NT2/D1 (cell line): ENCODE results near the gene TNFRSF1B.

Source experiments
- DNase-seq: peaks from one replicate; pipeline ENCODE4 v3.0.0-alpha.2; 2011; ENCODE audit warnings: low read depth, low spot score
- H3K27me3 ChIP-seq: 2 replicates; pipeline ENCODE4 v1.6.0; 2011; ENCODE audit warnings: mild to moderate bottlenecking; ENCODE audit not compliant: insufficient read length, insufficient read depth
- H3K36me3 ChIP-seq: 2 replicates; pipeline ENCODE4 v1.6.1; 2011; ENCODE audit warnings: mild to moderate bottlenecking, low read length, mixed read lengths; ENCODE audit not compliant: insufficient read depth, insufficient read length
- H3K4me1 ChIP-seq: 2 replicates; pipeline ENCODE4 v1.5.1; 2011; ENCODE audit not compliant: insufficient read depth, insufficient read length
- H3K4me3 ChIP-seq: 2 replicates; pipeline ENCODE4 v1.5.1; 2011; ENCODE audit warnings: low read depth; ENCODE audit not compliant: insufficient read length
- H3K9ac ChIP-seq: 2 replicates; pipeline ENCODE4 v1.6.0; 2011; ENCODE audit warnings: low read depth; ENCODE audit not compliant: insufficient read length
- H3K9me3 ChIP-seq: 2 replicates; pipeline ENCODE4 v1.5.1; 2011; ENCODE audit warnings: mild to moderate bottlenecking, low read length; ENCODE audit not compliant: insufficient read depth
- SUZ12 ChIP-seq: IDR thresholded peaks from 2 replicates; pipeline ENCODE4 v1.6.1; 2011; ENCODE audit not compliant: insufficient read length, insufficient read depth; ENCODE audit errors: extremely low read depth
- YY1 ChIP-seq: IDR thresholded peaks from 2 replicates; pipeline ENCODE4 v1.6.1; 2011; ENCODE audit not compliant: insufficient read length, insufficient read depth
- ZNF274 ChIP-seq: IDR thresholded peaks from 2 replicates; pipeline ENCODE4 v1.6.1; 2011; ENCODE audit warnings: mild to moderate bottlenecking, low read depth, low read length

The TNFRSF1B gene

GRCh38 chr1:12201352-12202189, 34.8 kb downstream of the TNFRSF1B start:
- no peak for DNase-seq
- no peaks in the 10 kb centered on the region for H3K36me3 ChIP-seq
- no peaks in the 10 kb centered on the region for H3K27me3 ChIP-seq
- TF ChIP-seq ZNF274 (no peak), SUZ12 (no peak), YY1 (no peak)
- no peaks in the 10 kb centered on the region for H3K9me3 ChIP-seq
- no peak overlapping the region for H3K4me3 ChIP-seq
- H3K4me1 ChIP-seq: peaks cover 22% of the 10 kb centered on the region
- peak overlapping the region; percentile 32 for H3K9ac ChIP-seq

- Histone ChIP-seq H3K36me3 (no peaks in the 10 kb centered on the region), H3K4me1 (peaks cover 21% of the 10 kb centered on the region), H3K9ac (no peak overlapping the region), H3K27me3 (no peaks in the 10 kb centered on the region), H3K4me3 (no peak overlapping the region), H3K9me3 (no peaks in the 10 kb centered on the region)
- no peak for DNase-seq
- TF ChIP-seq YY1 (no peak), ZNF274 (no peak), SUZ12 (no peak)
Observed at GRCh38 chr1:12202190-12202497, 35.4 kb downstream of the TNFRSF1B start.

GRCh38 chr1:12202577-12202976, 35.8 kb downstream of the TNFRSF1B start:
- Histone ChIP-seq H3K9ac (no peak overlapping the region), H3K9me3 (no peaks in the 10 kb centered on the region), H3K4me3 (no peak overlapping the region), H3K36me3 (no peaks in the 10 kb centered on the region), H3K4me1 (peaks cover 21% of the 10 kb centered on the region), H3K27me3 (no peaks in the 10 kb centered on the region)
- no peak for DNase-seq
- TF ChIP-seq ZNF274 (no peak), YY1 (no peak), SUZ12 (no peak)

GRCh38 chr1:12203216-12204007, 36.6 kb downstream of the TNFRSF1B start:
- Histone ChIP-seq H3K4me3 (no peak overlapping the region), H3K36me3 (no peaks in the 10 kb centered on the region), H3K9ac (peak overlapping the region; percentile 5), H3K9me3 (no peaks in the 10 kb centered on the region), H3K27me3 (no peaks in the 10 kb centered on the region), H3K4me1 (peaks cover 22% of the 10 kb centered on the region)
- no peak for DNase-seq
- no peak for TF ChIP-seq SUZ12
- TF ChIP-seq ZNF274: no peak

- no peak overlapping the region for H3K9ac ChIP-seq
- TF ChIP-seq ZNF274 (no peak), YY1 (no peak), SUZ12 (no peak)
- no peaks in the 10 kb centered on the region for H3K9me3 ChIP-seq
- peaks cover 23% of the 10 kb centered on the region for H3K4me1 ChIP-seq
- no peak overlapping the region for H3K4me3 ChIP-seq
- no peak for DNase-seq
- no peaks in the 10 kb centered on the region for H3K27me3 ChIP-seq
- no peaks in the 10 kb centered on the region for H3K36me3 ChIP-seq
Observed at GRCh38 chr1:12204140-12204539, 37.3 kb downstream of the TNFRSF1B start.

GRCh38 chr1:12204754-12205658, 38.2 kb downstream of the TNFRSF1B start:
- no peak for DNase-seq
- no peaks in the 10 kb centered on the region for H3K36me3 ChIP-seq
- TF ChIP-seq SUZ12 (no peak), YY1 (no peak), ZNF274 (no peak)
- H3K9ac ChIP-seq: no peak overlapping the region
- peaks cover 17% of the 10 kb centered on the region for H3K4me1 ChIP-seq
- no peaks in the 10 kb centered on the region for H3K9me3 ChIP-seq
- no peak overlapping the region for H3K4me3 ChIP-seq
- H3K27me3 ChIP-seq: no peaks in the 10 kb centered on the region

- no peak for TF ChIP-seq ZNF274
- no peak for TF ChIP-seq SUZ12
- TF ChIP-seq YY1: no peak
- peaks cover 15% of the 10 kb centered on the region for H3K4me1 ChIP-seq
- H3K36me3 ChIP-seq: no peaks in the 10 kb centered on the region
- no peaks in the 10 kb centered on the region for H3K27me3 ChIP-seq
- no peak overlapping the region for H3K4me3 ChIP-seq
- no peaks in the 10 kb centered on the region for H3K9me3 ChIP-seq
- no peak for DNase-seq
- no peak overlapping the region for H3K9ac ChIP-seq
Observed at GRCh38 chr1:12206238-12206637, 39.4 kb downstream of the TNFRSF1B start.
